ENCODE results near the gene SP1. TPM values are rescaled to one million over a fixed set of nuclear protein-coding genes. Genes with fewer than 3 reads are reported as not detected.

SP1 gene
- total and polyA plus RNA-seq, 9 of the 15 experiments (the other 6 are each of a cell fraction or from before 2014, with no cell fraction given) = 8.0 to 65.5 (median 41.6) TPM

DNA sequence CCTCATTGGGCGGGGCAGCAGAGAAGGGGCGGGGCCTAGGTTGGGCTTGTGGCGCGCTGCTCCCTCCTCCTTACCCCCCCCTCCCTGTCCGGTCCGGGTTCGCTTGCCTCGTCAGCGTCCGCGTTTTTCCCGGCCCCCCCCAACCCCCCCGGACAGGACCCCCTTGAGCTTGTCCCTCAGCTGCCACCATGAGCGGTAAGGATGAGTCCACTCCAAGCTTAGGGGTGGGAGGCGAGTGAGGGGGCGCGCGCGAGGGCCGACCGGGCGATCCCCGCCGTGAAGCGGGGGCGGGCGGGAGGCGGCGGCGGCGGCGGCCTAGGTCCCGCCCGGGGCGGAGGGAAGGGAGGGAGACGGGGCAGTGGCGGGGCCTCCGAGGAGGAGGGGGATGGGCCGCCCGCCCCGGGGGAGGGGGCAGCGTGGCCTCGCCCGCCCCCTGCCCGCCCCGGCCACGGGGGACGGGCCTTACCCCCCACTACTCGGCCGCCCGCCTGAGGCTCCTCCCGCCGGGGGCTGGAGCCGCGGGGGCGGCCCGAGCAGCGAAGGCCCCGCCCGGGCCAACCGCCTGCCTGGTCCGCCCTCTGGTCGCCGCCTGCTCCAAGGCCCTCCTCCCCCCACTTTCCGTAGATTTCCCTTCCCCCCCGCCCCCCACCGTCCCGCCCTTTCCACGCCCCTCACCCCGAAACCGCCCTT lies at the start of gene SP1 (continued):
- TF ChIP-seq, protein P1, sequence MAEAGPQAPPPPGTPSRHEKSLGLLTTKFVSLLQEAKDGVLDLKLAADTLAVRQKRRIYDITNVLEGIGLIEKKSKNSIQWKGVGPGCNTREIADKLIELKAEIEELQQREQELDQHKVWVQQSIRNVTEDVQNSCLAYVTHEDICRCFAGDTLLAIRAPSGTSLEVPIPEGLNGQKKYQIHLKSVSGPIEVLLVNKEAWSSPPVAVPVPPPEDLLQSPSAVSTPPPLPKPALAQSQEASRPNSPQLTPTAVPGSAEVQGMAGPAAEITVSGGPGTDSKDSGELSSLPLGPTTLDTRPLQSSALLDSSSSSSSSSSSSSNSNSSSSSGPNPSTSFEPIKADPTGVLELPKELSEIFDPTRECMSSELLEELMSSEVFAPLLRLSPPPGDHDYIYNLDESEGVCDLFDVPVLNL (CRISPR knock-in tag; IDR thresholded peaks at IDR 0.05; ENCODE audit: low read depth) = no peak
- TF ChIP-seq ZSCAN32 (CRISPR knock-in tag; IDR thresholded peaks at IDR 0.05) (no peak), DMBX1 (CRISPR knock-in tag; IDR thresholded peaks at IDR 0.05; ENCODE audit: borderline replicate concordance) (no peak), GTF2B (IDR thresholded peaks at IDR 0.05; ENCODE audit: extremely low read depth, insufficient read length) (no peak), ZNF778 (CRISPR knock-in tag; IDR thresholded peaks at IDR 0.05) (no peak), GABPB1 (CRISPR knock-in tag; IDR thresholded peaks at IDR 0.05) (no peak), ETS1 (conservative IDR thresholded peaks at IDR 0.05; ENCODE audit: control insufficient read depth, low read depth, low read length) (no peak), POU5F1 (IDR thresholded peaks at IDR 0.05; ENCODE audit: borderline replicate concordance, low read depth, low read length, partially characterized antibody) (no peak), PHF21A (IDR thresholded peaks at IDR 0.05; ENCODE audit: borderline replicate concordance, low read depth) (no peak), POLR2H (tag; IDR thresholded peaks at IDR 0.05; ENCODE audit: low read depth) (peak; percentile 62), NFE2 (IDR thresholded peaks at IDR 0.05; ENCODE audit: low read depth) (no peak), POLR2AphosphoS5 (IDR thresholded peaks at IDR 0.05; ENCODE audit: control insufficient read depth, insufficient read depth, low read depth, low read length) (peak; percentile 58), FOXP4 (CRISPR knock-in tag; IDR thresholded peaks at IDR 0.05; ENCODE audit: borderline replicate concordance) (no peak), ASH1L (IDR thresholded peaks at IDR 0.05; ENCODE audit: borderline replicate concordance, low read depth, partially characterized antibody) (no peak), CSDE1 (IDR thresholded peaks at IDR 0.05) (no peak)
- TF ChIP-seq, protein P2, sequence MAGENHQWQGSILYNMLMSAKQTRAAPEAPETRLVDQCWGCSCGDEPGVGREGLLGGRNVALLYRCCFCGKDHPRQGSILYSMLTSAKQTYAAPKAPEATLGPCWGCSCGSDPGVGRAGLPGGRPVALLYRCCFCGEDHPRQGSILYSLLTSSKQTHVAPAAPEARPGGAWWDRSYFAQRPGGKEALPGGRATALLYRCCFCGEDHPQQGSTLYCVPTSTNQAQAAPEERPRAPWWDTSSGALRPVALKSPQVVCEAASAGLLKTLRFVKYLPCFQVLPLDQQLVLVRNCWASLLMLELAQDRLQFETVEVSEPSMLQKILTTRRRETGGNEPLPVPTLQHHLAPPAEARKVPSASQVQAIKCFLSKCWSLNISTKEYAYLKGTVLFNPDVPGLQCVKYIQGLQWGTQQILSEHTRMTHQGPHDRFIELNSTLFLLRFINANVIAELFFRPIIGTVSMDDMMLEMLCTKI (IDR thresholded peaks at IDR 0.05; ENCODE audit: partially characterized antibody) = no peak
- TF ChIP-seq, protein P3, sequence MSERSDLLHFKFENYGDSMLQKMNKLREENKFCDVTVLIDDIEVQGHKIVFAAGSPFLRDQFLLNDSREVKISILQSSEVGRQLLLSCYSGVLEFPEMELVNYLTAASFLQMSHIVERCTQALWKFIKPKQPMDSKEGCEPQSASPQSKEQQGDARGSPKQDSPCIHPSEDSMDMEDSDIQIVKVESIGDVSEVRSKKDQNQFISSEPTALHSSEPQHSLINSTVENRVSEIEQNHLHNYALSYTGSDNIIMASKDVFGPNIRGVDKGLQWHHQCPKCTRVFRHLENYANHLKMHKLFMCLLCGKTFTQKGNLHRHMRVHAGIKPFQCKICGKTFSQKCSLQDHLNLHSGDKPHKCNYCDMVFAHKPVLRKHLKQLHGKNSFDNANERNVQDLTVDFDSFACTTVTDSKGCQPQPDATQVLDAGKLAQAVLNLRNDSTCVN (CRISPR knock-in tag; IDR thresholded peaks at IDR 0.05) = no peak
- TF ChIP-seq, protein P4, sequence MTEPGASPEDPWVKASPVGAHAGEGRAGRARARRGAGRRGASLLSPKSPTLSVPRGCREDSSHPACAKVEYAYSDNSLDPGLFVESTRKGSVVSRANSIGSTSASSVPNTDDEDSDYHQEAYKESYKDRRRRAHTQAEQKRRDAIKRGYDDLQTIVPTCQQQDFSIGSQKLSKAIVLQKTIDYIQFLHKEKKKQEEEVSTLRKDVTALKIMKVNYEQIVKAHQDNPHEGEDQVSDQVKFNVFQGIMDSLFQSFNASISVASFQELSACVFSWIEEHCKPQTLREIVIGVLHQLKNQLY (CRISPR knock-in tag; conservative IDR thresholded peaks at IDR 0.05) = no peak
